ENCODE measurements around the gene KCNQ1. TPM values are rescaled to one million over a fixed set of nuclear protein-coding genes. Genes with fewer than 3 reads are reported as not detected.

The KCNQ1 gene
- total RNA-seq, 1 donor from 2014 or later = 0.16 TPM

DNA sequence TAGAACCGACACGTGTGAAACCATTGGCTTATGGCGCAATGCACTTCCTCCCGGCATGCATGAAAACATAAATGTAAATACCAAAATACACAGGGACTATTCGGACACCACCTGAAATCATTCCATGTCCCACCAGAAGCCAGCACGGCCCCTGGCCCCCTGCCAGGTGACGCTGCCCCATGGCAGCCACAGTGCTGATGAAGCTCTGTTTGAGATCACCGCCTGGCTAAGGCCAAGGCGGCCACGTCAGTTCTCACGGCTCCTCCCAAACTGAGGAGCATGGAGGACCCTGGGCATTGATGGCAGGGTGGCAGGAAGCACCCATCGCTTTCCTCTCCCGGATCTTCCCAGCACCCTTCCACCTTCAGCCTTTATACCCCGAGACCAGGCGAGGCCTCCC, 351.3 kb downstream of the KCNQ1 start:
- H3K4me3 Mint-ChIP-seq (ENCODE audit: unreplicated experiment) = no peak overlapping the region
- peaks cover 9% of the 10 kb centered on the region for H3K9me3 Mint-ChIP-seq (ENCODE audit: unreplicated experiment)
- no peak overlapping the region for H3K27ac Mint-ChIP-seq (ENCODE audit: unreplicated experiment)
- H3K27me3 Mint-ChIP-seq (ENCODE audit: unreplicated experiment) = peaks cover 16% of the 10 kb centered on the region
- TF ChIP-seq CTCF (IDR thresholded peaks at IDR 0.05) = no peak
- no peaks in the 10 kb centered on the region for H3K36me3 Mint-ChIP-seq (ENCODE audit: unreplicated experiment)
- H3K4me1 Mint-ChIP-seq (ENCODE audit: unreplicated experiment) = no peaks in the 10 kb centered on the region
- DNase-seq (ENCODE audit: extremely low spot score, unreplicated experiment) = peak; percentile 83

DNA sequence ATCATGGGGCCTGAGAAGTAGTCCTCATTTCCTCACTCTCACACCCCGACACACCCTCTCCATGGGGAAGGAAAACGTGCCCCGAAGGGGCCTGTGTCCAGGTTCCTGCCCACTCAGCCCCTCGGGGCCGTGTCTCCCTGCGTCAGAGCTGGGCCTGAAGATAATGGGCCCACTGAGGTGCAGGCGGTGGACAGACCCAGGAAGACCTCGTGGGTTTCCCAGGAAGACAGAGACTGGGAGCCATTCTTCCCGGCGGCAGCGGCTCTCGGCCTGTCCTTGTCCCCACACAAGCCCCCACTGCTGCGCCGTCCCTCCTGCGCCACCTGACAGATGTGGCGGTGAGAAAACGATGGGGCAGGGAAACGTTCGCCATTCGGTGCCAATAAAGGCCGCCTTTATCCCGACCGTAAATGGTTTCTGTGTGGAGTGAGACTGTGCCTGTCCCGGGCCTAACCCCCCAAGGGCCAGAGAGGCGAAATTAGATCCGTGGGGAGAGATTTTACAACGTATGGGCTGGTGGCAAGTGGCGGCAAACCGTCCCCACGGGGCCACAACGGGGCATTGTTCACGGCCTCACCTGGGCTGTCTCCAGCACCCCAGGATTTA, 351.8 kb downstream of the KCNQ1 start:
- Mint-ChIP-seq H3K36me3 (ENCODE audit: unreplicated experiment) (no peaks in the 10 kb centered on the region), H3K4me1 (ENCODE audit: unreplicated experiment) (no peaks in the 10 kb centered on the region), H3K27me3 (ENCODE audit: unreplicated experiment) (peaks cover 16% of the 10 kb centered on the region), H3K27ac (ENCODE audit: unreplicated experiment) (no peak overlapping the region), H3K4me3 (ENCODE audit: unreplicated experiment) (no peak overlapping the region), H3K9me3 (ENCODE audit: unreplicated experiment) (peaks cover 9% of the 10 kb centered on the region)
- DNase-seq (ENCODE audit: extremely low spot score, unreplicated experiment) = peak; percentile 82
- TF ChIP-seq CTCF (IDR thresholded peaks at IDR 0.05) = no peak

- H3K4me1 Mint-ChIP-seq (ENCODE audit: unreplicated experiment) = no peaks in the 10 kb centered on the region
- DNase-seq (ENCODE audit: extremely low spot score, unreplicated experiment) = peak; percentile 80
These were observed 352.4 kb downstream of the KCNQ1 start for GRCh38 chr11:2797121-2797711.

DNA sequence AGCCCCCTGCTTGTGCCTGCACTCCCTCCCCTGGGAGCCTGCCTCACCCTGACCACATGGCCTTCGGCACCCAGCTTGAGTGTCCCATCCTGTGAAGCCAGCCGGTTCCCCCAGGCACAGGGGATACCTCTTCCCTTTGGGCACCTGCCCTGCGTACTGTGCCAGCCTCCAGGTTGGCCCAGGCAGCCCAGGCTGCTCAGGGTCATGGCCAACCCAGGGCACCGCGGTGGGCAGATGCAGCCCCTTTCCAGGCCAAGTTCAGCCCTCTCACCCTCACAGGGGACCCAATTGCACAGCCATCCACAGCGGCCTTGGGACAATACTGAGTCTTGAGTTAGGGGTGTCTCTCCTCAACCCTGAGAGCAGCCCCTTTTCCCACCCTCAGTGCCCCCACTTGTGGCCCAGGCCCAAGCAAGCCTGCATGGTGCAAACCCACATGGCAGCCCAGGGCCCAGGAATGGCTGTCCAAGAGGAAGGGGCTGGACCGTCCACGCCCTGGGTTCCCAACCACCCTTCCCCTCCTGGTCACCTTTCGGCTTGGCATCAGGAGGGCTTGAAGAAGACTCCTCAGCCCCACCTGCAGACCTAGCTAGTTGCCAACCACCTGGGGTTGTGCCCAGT, 353.0 kb downstream of the KCNQ1 start:
- H3K4me3 Mint-ChIP-seq (ENCODE audit: unreplicated experiment) = no peak overlapping the region
- H3K4me1 Mint-ChIP-seq (ENCODE audit: unreplicated experiment) = no peaks in the 10 kb centered on the region
- H3K27ac Mint-ChIP-seq (ENCODE audit: unreplicated experiment) = no peak overlapping the region
- no peak for DNase-seq (ENCODE audit: extremely low spot score, unreplicated experiment)
- TF ChIP-seq CTCF (IDR thresholded peaks at IDR 0.05) = no peak
- H3K27me3 Mint-ChIP-seq (ENCODE audit: unreplicated experiment) = peaks cover 16% of the 10 kb centered on the region
- H3K36me3 Mint-ChIP-seq (ENCODE audit: unreplicated experiment) = no peaks in the 10 kb centered on the region
- H3K9me3 Mint-ChIP-seq (ENCODE audit: unreplicated experiment) = peaks cover 9% of the 10 kb centered on the region

More at GRCh38 chr11:2797121-2797711, 352.4 kb downstream of the KCNQ1 start:
- H3K36me3 Mint-ChIP-seq (ENCODE audit: unreplicated experiment) = no peaks in the 10 kb centered on the region
- no peak overlapping the region for H3K27ac Mint-ChIP-seq (ENCODE audit: unreplicated experiment)
- H3K9me3 Mint-ChIP-seq (ENCODE audit: unreplicated experiment) = peaks cover 9% of the 10 kb centered on the region
- H3K4me3 Mint-ChIP-seq (ENCODE audit: unreplicated experiment) = no peak overlapping the region
- TF ChIP-seq CTCF (IDR thresholded peaks at IDR 0.05) = no peak
- H3K27me3 Mint-ChIP-seq (ENCODE audit: unreplicated experiment) = peaks cover 16% of the 10 kb centered on the region

All from osteocyte (in vitro differentiated cells).